GM12878 (cell line): Measurements from ENCODE around the gene ITGA5.

Source experiments
- FOXK2 ChIP-seq: fragments of 450-650 bp; IDR thresholded peaks from 2 replicates; pipeline ENCODE4 v1.6.1; 2017; ENCODE audit warnings: mild to moderate bottlenecking, moderate library complexity
- SREBF1 ChIP-seq: IDR thresholded peaks from 2 replicates; pipeline ENCODE4 v1.6.1; 2012; ENCODE audit warnings: mild to moderate bottlenecking, low read length
- SREBF2 ChIP-seq: IDR thresholded peaks from 2 replicates; pipeline ENCODE4 v1.6.1; 2012; ENCODE audit warnings: mild to moderate bottlenecking, low read length

DNA sequence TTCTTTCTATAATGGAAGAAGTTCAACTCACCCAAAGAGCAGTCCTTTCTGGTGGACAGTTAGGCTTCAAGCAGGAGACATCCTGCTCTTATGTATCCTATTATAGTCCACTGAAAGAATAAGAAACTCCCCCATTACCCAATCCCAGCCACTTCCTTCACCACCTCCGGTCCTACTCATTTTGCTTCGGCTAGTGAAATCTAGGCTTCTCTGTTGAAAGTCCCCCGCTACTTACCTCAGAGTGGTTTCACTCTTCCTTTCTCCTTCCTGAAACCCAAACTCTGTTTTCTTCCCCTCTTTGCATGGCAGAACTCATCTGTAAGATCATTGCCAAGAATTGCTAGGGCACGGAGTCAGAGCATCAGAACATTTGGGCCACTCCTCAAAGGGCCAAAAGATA lies 54.7 kb downstream of the ITGA5 start, which contains the start of gene GPR84:
- TF ChIP-seq FOXK2 (no peak), SREBF1 (no peak), SREBF2 (no peak)
